GM12878 (cell line): ENCODE measurements around the gene MACROD2. TPM values are rescaled to one million over a fixed set of nuclear protein-coding genes. Genes with fewer than 3 reads are reported as not detected.

ENCODE experiments used
- ATAC-seq: fragments of 200-7000 bp; cut with Tn5 transposase; 3 replicates; pipeline ENCODE4 v1.9.1; 2020; ENCODE audit warnings: mild to moderate bottlenecking, moderate library complexity
- BruUV-seq: library from RNA; stranded (reverse); fragments of 400-500 nt; replicated peaks from 2 replicates; lab custom pipeline; 2021; lab: Mats Ljungman, UMichigan
- CTCF ChIA-PET: fragments of 300-600 bp; sonication (Branson Sonifier 250); formaldehyde crosslinking; extraction: SDS; loops from one replicate; lab custom pipeline; 2021; ENCODE audit warnings: inconsistent platforms; lab: Yijun Ruan, JAX
- POLR2A ChIA-PET: fragments of 350-600 bp; formaldehyde crosslinking; extraction: SDS; loops from one replicate; lab custom pipeline; 2021; ENCODE audit warnings: inconsistent platforms; lab: Charles Lee
- RAD21 ChIA-PET: fragments of 300-600 bp; sonication (Branson Sonifier 250); formaldehyde crosslinking; loops from one replicate; lab custom pipeline; 2023; ENCODE audit warnings: antibody characterized with exemption; ENCODE audit not compliant: unreplicated experiment; lab: Charles Lee
- SMC1A ChIA-PET: fragments of 300-600 bp; sonication (Branson Sonifier 250); formaldehyde crosslinking; loops from one replicate; lab custom pipeline; 2023; ENCODE audit not compliant: unreplicated experiment, uncharacterized antibody; lab: Charles Lee
- DNase-seq: peaks from one replicate; pipeline ENCODE4 v3.0.0-alpha.2; 2011; ENCODE audit warnings: low read depth, low spot score
- FAIRE-seq: peaks from 3 replicates; lab custom pipeline; 2011; peaks lifted over from hg19 to GRCh38; lab: Jason Lieb, UNC
- H2AFZ ChIP-seq: 2 replicates; pipeline ENCODE4 v1.6.0; 2011; ENCODE audit warnings: low read depth, low read length, control low read depth; ENCODE audit not compliant: control insufficient read depth
- H3K27ac ChIP-seq: 2 replicates; pipeline ENCODE4 v1.5.1; 2011; ENCODE audit warnings: control low read depth; ENCODE audit not compliant: control insufficient read depth, insufficient read depth
- H3K27me3 ChIP-seq, 2 experiments: replicated peaks in 1 of 2; 2 replicates each; pipeline versions ENCODE4 v1.6.0 to v1.6.1; 2011; ENCODE audit warnings: low read length in 1 of 2; ENCODE audit not compliant: control insufficient read depth in 2 of 2, insufficient read depth in 2 of 2
- H3K36me3 ChIP-seq, 2 experiments: 2 replicates each; pipeline ENCODE4 v1.5.1; 2011; ENCODE audit warnings: low read length in 1 of 2; ENCODE audit not compliant: control insufficient read depth in 2 of 2, insufficient read depth in 2 of 2
- H3K4me1 ChIP-seq: 2 replicates; pipeline ENCODE4 v1.6.1; 2011; ENCODE audit warnings: mild to moderate bottlenecking, low read length, moderate library complexity, mixed read lengths; ENCODE audit not compliant: control insufficient read depth, insufficient read depth
- H3K4me2 ChIP-seq: 2 replicates; pipeline ENCODE4 v1.6.0; 2011; ENCODE audit warnings: control low read depth; ENCODE audit not compliant: control insufficient read depth, insufficient read depth
- H3K4me3 ChIP-seq: fragments of 200-600 bp; sonication (generic); 2 replicates; pipeline ENCODE4 v1.5.1; 2016
- H3K79me2 ChIP-seq: 2 replicates; pipeline ENCODE4 v1.6.0; 2011; ENCODE audit warnings: low read length; ENCODE audit not compliant: control insufficient read depth, insufficient read depth
- H3K9ac ChIP-seq: 2 replicates; pipeline ENCODE4 v1.8.0; 2011; ENCODE audit warnings: low read length, control low read depth, mixed read lengths; ENCODE audit not compliant: control insufficient read depth, insufficient read depth
- H3K9me3 ChIP-seq: replicated peaks from 3 replicates; pipeline ENCODE4 v1.5.1; 2011; ENCODE audit warnings: mild to moderate bottlenecking, low read length; ENCODE audit not compliant: control insufficient read depth, insufficient read depth
- H4K20me1 ChIP-seq: 2 replicates; pipeline ENCODE4 v1.6.0; 2011; ENCODE audit not compliant: control insufficient read depth, insufficient read depth
- BACH1 ChIP-seq: fragments of 450-650 bp; IDR thresholded peaks from 2 replicates; pipeline ENCODE4 v1.6.1; 2017; ENCODE audit warnings: mild to moderate bottlenecking, borderline replicate concordance
- CHD1 ChIP-seq: IDR thresholded peaks from 2 replicates; pipeline ENCODE4 v1.6.1; 2012; ENCODE audit warnings: low read depth, low read length, improper control_type of control experiment
- ESRRA ChIP-seq: IDR thresholded peaks from 2 replicates; pipeline ENCODE4 v1.6.1; 2012; ENCODE audit warnings: mild to moderate bottlenecking, low read length, improper control_type of control experiment
- FOS ChIP-seq: IDR thresholded peaks from 3 replicates; pipeline ENCODE4 v1.6.1; 2011; ENCODE audit warnings: borderline replicate concordance; ENCODE audit not compliant: insufficient read length; ENCODE audit errors: extremely low read depth
- GABPA ChIP-seq: IDR thresholded peaks from 2 replicates; pipeline ENCODE4 v1.6.1; 2014; ENCODE audit warnings: antibody characterized with exemption, low read depth, mild to moderate bottlenecking, inconsistent platforms
- HDAC2 ChIP-seq: fragments of 200-600 bp; sonication (generic); IDR thresholded peaks from 2 replicates; pipeline ENCODE4 v1.6.1; 2017
- JUND ChIP-seq: IDR thresholded peaks from 2 replicates; pipeline ENCODE4 v1.6.1; 2012; ENCODE audit warnings: low read depth, mild to moderate bottlenecking, low read length, improper control_type of control experiment, moderate library complexity
- LARP7 ChIP-seq: fragments of 450-650 bp; IDR thresholded peaks from 2 replicates; pipeline ENCODE4 v1.6.1; 2017; ENCODE audit warnings: mild to moderate bottlenecking
- MEF2B ChIP-seq: fragments of 450-650 bp; IDR thresholded peaks from 2 replicates; pipeline ENCODE4 v1.6.1; 2018; ENCODE audit warnings: mild to moderate bottlenecking, moderate library complexity; ENCODE audit not compliant: partially characterized antibody, poor library complexity, severe bottlenecking
- MTA3 ChIP-seq: IDR thresholded peaks from 2 replicates; pipeline ENCODE4 v1.6.1; 2012; ENCODE audit warnings: low read length, inconsistent platforms, borderline replicate concordance
- NR2C1 ChIP-seq: fragments of 450-650 bp; IDR thresholded peaks from 2 replicates; pipeline ENCODE4 v1.6.1; 2017; ENCODE audit warnings: antibody characterized with exemption, mild to moderate bottlenecking, moderate library complexity
- POLR2A ChIP-seq: IDR thresholded peaks from 2 replicates; pipeline ENCODE4 v1.6.1; 2011; ENCODE audit warnings: low read depth, mild to moderate bottlenecking, low read length
- WGBS: methylation state at CpG from one replicate; pipeline ENCODE4 v1.1.6; 2016; ENCODE audit warnings: low lambda C conversion rate; ENCODE audit not compliant: insufficient replicate concordance, insufficient coverage; ENCODE audit errors: missing lambda C conversion rate; 5-methylcytosine and 5-hydroxymethylcytosine counted together
- in situ Hi-C: fragments of 300-500 bp; cut with MboI; formaldehyde crosslinking; loops from 9 replicates; pipeline ENCODE4 v1.14.3; 2018; ENCODE audit warnings: mixed read lengths
- intact Hi-C: fragments of 100-400 bp; cut with micrococcal nuclease; formaldehyde crosslinking; loops from one replicate; pipeline ENCODE4 v1.14.2; 2022; ENCODE audit not compliant: unreplicated experiment
- polyA plus RNA-seq, 11 experiments: library from polyadenylated mRNA; depleted of rRNA in 4 of 11; unstranded in 6 of 11; stranded (reverse) in 5 of 11; fragments of >200 nt; fragmentation: Nextera tagmentation in 4 of 11; fragmentation: Illumina TruSeq in 1 of 11; extraction: Ambion mirVana in 4 of 11; extraction: Trizol in 1 of 11; gene quantifications; 1 replicate in 1 of 11; 2 replicates in 10 of 11; pipeline versions ENCODE4 v1.2.1 to v1.2.3, GENCODE V29; 2011 to 2016; ENCODE audit warnings: inconsistent platforms in 2 of 11, missing spikeins in 2 of 11, low read depth in 1 of 11
- total RNA-seq, 4 experiments: library from RNA; depleted of rRNA in 3 of 4; stranded (reverse); fragments of >200 nt in 3 of 4; fragmentation: Illumina TruSeq in 1 of 4; extraction: Trizol in 1 of 4; gene quantifications; 2 replicates each; pipeline versions ENCODE4 v1.2.1 to v1.2.3, GENCODE V29; 2013 to 2021
- TF ChIP-seq, protein P1 (sequence below): IDR thresholded peaks from 2 replicates; pipeline ENCODE4 v1.6.1; 2011; ENCODE audit warnings: mild to moderate bottlenecking, low read depth, low read length, moderate library complexity; ENCODE audit not compliant: insufficient replicate concordance
- TF ChIP-seq, protein P2 (sequence below): IDR thresholded peaks from 2 replicates; pipeline ENCODE4 v1.6.1; 2012; ENCODE audit warnings: improper control_type of control experiment, low read depth, low read length; ENCODE audit not compliant: insufficient replicate concordance
- TF ChIP-seq, protein P3 (sequence below): fragments of 450-650 bp; formaldehyde crosslinking; IDR thresholded peaks from 2 replicates; pipeline ENCODE4 v1.4.0; 2020; ENCODE audit warnings: mild to moderate bottlenecking, moderate library complexity

MACROD2 gene
- total and polyA plus RNA-seq, 10 of the 15 experiments (the other 5 are each of a cell fraction or from before 2014, with no cell fraction given), result 1.1 to 21.5 (median 2.2) TPM

DNA sequence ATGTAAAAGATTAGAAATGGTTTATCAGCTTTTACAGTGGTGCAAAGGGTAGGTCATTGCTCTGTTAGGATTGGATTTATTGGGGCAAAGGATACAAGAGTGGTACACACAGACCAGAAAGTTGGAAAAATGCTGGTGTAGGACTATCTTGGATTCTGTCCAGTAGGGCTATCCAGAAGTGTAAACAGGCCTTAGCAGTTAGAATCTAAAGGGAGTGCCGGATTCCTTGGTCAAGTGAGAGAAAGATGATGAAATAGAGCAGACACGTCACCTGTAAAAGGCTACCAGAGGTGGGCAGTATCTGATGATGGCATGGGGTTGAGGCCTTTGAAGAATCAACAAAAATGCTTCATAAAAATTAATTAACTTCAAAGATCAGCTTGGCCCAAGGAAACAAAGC lies 1602.0 kb downstream of the MACROD2 start:
- FAIRE-seq, result no peak
- 44% methylated on average over 2 of the region's 2 CpGs for WGBS
- in situ Hi-C loops, result no loop called here

More for the DNA sequence above, 1602.0 kb downstream of the MACROD2 start:
- H3K79me2 ChIP-seq, result no peaks in the 10 kb centered on the region
- no peak overlapping the region for H3K4me2 ChIP-seq
- BruUV-seq, result no TSS peak
- no peaks in the 10 kb centered on the region for H3K27me3 ChIP-seq
- DNase-seq (no peak), ATAC-seq (no peak)
- no peaks in the 10 kb centered on the region for H3K4me1 ChIP-seq
- H3K4me3 ChIP-seq, result no peak overlapping the region
- TF ChIP-seq FOS (no peak), MTA3 (no peak), NR2C1 (no peak), CHD1 (no peak), JUND (no peak), POLR2A (no peak), HDAC2 (no peak), BACH1 (no peak), MEF2B (no peak), LARP7 (no peak), GABPA (no peak), ESRRA (no peak)
- TF ChIP-seq, protein P1, sequence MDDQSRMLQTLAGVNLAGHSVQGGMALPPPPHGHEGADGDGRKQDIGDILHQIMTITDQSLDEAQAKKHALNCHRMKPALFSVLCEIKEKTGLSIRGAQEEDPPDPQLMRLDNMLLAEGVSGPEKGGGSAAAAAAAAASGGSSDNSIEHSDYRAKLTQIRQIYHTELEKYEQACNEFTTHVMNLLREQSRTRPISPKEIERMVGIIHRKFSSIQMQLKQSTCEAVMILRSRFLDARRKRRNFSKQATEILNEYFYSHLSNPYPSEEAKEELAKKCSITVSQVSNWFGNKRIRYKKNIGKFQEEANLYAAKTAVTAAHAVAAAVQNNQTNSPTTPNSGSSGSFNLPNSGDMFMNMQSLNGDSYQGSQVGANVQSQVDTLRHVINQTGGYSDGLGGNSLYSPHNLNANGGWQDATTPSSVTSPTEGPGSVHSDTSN, result no peak
- TF ChIP-seq, protein P2, sequence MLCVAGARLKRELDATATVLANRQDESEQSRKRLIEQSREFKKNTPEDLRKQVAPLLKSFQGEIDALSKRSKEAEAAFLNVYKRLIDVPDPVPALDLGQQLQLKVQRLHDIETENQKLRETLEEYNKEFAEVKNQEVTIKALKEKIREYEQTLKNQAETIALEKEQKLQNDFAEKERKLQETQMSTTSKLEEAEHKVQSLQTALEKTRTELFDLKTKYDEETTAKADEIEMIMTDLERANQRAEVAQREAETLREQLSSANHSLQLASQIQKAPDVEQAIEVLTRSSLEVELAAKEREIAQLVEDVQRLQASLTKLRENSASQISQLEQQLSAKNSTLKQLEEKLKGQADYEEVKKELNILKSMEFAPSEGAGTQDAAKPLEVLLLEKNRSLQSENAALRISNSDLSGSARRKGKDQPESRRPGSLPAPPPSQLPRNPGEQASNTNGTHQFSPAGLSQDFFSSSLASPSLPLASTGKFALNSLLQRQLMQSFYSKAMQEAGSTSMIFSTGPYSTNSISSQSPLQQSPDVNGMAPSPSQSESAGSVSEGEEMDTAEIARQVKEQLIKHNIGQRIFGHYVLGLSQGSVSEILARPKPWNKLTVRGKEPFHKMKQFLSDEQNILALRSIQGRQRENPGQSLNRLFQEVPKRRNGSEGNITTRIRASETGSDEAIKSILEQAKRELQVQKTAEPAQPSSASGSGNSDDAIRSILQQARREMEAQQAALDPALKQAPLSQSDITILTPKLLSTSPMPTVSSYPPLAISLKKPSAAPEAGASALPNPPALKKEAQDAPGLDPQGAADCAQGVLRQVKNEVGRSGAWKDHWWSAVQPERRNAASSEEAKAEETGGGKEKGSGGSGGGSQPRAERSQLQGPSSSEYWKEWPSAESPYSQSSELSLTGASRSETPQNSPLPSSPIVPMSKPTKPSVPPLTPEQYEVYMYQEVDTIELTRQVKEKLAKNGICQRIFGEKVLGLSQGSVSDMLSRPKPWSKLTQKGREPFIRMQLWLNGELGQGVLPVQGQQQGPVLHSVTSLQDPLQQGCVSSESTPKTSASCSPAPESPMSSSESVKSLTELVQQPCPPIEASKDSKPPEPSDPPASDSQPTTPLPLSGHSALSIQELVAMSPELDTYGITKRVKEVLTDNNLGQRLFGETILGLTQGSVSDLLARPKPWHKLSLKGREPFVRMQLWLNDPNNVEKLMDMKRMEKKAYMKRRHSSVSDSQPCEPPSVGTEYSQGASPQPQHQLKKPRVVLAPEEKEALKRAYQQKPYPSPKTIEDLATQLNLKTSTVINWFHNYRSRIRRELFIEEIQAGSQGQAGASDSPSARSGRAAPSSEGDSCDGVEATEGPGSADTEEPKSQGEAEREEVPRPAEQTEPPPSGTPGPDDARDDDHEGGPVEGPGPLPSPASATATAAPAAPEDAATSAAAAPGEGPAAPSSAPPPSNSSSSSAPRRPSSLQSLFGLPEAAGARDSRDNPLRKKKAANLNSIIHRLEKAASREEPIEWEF, result no peak
- TF ChIP-seq, protein P3, sequence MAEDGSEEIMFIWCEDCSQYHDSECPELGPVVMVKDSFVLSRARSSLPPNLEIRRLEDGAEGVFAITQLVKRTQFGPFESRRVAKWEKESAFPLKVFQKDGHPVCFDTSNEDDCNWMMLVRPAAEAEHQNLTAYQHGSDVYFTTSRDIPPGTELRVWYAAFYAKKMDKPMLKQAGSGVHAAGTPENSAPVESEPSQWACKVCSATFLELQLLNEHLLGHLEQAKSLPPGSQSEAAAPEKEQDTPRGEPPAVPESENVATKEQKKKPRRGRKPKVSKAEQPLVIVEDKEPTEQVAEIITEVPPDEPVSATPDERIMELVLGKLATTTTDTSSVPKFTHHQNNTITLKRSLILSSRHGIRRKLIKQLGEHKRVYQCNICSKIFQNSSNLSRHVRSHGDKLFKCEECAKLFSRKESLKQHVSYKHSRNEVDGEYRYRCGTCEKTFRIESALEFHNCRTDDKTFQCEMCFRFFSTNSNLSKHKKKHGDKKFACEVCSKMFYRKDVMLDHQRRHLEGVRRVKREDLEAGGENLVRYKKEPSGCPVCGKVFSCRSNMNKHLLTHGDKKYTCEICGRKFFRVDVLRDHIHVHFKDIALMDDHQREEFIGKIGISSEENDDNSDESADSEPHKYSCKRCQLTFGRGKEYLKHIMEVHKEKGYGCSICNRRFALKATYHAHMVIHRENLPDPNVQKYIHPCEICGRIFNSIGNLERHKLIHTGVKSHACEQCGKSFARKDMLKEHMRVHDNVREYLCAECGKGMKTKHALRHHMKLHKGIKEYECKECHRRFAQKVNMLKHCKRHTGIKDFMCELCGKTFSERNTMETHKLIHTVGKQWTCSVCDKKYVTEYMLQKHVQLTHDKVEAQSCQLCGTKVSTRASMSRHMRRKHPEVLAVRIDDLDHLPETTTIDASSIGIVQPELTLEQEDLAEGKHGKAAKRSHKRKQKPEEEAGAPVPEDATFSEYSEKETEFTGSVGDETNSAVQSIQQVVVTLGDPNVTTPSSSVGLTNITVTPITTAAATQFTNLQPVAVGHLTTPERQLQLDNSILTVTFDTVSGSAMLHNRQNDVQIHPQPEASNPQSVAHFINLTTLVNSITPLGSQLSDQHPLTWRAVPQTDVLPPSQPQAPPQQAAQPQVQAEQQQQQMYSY, result no peak
- no peak overlapping the region for H2AFZ ChIP-seq
- H3K9ac ChIP-seq, result no peak overlapping the region
- SMC1A ChIA-PET, result no interaction called here
- intact Hi-C loops, result no loop called here
- RAD21 ChIA-PET, result no interaction called here
- H3K27ac ChIP-seq, result no peak overlapping the region
- no peaks in the 10 kb centered on the region for H3K36me3 ChIP-seq
- no peaks in the 10 kb centered on the region for H3K9me3 ChIP-seq
- POLR2A ChIA-PET, result no interaction called here
- CTCF ChIA-PET, result no interaction called here
- no peaks in the 10 kb centered on the region for H4K20me1 ChIP-seq
